ENCODE measurements around the gene EPB41L2.

DNA sequence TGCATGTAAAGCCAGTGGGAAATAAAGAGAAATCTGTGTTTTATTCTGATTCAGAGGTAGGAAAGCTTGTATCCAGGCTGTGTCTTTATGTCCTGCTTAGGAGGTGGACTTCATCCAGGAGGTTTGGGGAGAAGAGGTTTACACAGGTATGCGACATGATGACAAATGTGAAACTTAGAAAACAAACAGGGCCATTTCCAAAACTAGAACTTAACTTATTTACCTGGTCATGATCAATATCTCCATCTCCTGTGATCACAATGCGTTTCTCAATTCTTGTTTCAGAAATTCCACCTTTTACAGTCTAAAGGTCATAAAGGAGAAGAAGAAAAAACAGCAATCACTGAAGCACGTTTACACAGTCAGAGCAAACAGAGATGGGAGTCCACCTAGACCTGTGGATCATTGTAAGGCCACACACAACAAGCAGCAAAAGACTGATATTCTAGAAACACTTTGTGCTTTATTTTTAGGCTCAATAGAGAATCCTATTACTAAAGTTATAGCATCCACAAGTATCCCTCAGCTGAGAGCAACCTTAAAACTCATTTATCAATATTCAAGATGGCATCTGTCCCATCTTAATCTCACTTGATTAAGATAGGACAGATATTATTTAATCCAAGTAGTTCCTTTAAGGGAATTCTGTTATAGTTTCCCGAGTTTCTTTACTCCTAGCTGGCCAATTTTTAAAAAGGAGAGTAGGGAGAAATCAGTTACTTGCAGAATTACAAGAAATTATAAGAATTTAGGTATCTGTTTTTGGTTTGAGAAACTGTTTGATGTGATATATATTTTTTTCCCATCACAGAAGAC is 199.4 kb downstream of the EPB41L2 start:
- TF ChIP-seq CTCF (IDR thresholded peaks at IDR 0.05): no peak
- TF ChIP-seq POLR2AphosphoS5 (IDR thresholded peaks at IDR 0.05; ENCODE audit: low read depth, low read length): no peak
- TF ChIP-seq TCF7L2 (IDR thresholded peaks at IDR 0.05; ENCODE audit: low read depth, low read length): no peak
